K562 (cell line): ENCODE measurements around the gene SFN.

Source experiments
- BRD9 ChIP-seq: fragments of 450-650 bp; IDR thresholded peaks from 2 replicates; pipeline ENCODE4 v1.6.1; 2018; ENCODE audit warnings: low read depth; ENCODE audit not compliant: partially characterized antibody
- CTCF ChIP-seq, 3 experiments: IDR thresholded peaks in 2 of 3; conservative IDR thresholded peaks in 1 of 3; 2 replicates each; pipeline ENCODE4 v1.5.1; 2011 to 2012; ENCODE audit warnings: low read length in 3 of 3, mild to moderate bottlenecking in 3 of 3, control low read depth in 2 of 3, improper control_type of control experiment in 1 of 3, inconsistent platforms in 1 of 3, low read depth in 1 of 3, mixed read lengths in 1 of 3, moderate library complexity in 1 of 3; ENCODE audit not compliant: insufficient read depth in 2 of 3
- EGR1 ChIP-seq: fragments of 450-650 bp; conservative IDR thresholded peaks from 2 replicates; pipeline ENCODE4 v1.6.1; 2017; ENCODE audit warnings: mild to moderate bottlenecking
- HDGF ChIP-seq: fragments of 450-650 bp; IDR thresholded peaks from 2 replicates; pipeline ENCODE4 v1.6.1; 2016
- MECOM ChIP-seq: fragments of 250-450 bp; sonication (Bioruptor Pico); IDR thresholded peaks from 2 replicates; pipeline ENCODE4 v1.8.0; 2022; ENCODE audit warnings: inconsistent platforms
- MXI1 ChIP-seq: IDR thresholded peaks from 2 replicates; pipeline ENCODE4 v1.6.1; 2011; ENCODE audit warnings: low read depth, mild to moderate bottlenecking, improper control_type of control experiment, low read length
- MYNN ChIP-seq, 2 experiments: sonication (generic); formaldehyde crosslinking in 1 of 2; IDR thresholded peaks; 2 replicates each; pipeline versions ENCODE4 v1.5.0 to v1.6.1; 2016 to 2020; ENCODE audit warnings: antibody characterized with exemption in 1 of 2, missing genetic modification reagents in 1 of 2
- POLR2A ChIP-seq: fragments of 450-650 bp; conservative IDR thresholded peaks from 2 replicates; pipeline ENCODE4 v1.6.1; 2016
- RAD21 ChIP-seq, 2 experiments: fragments of 250-450 bp in 1 of 2; fragments of 450-650 bp in 1 of 2; sonication (Bioruptor Pico) in 1 of 2; formaldehyde crosslinking in 1 of 2; IDR thresholded peaks in 1 of 2; conservative IDR thresholded peaks in 1 of 2; 2 replicates each; pipeline versions ENCODE4 v1.4.0 to v1.8.0; 2020 to 2022; ENCODE audit warnings: mild to moderate bottlenecking in 2 of 2, moderate library complexity in 1 of 2
- RBFOX2 ChIP-seq: fragments of 200-400 bp; formaldehyde crosslinking; IDR thresholded peaks from 2 replicates; pipeline ENCODE4 v1.6.1; 2017; ENCODE audit warnings: low read depth, mild to moderate bottlenecking, low read length, moderate library complexity
- REST ChIP-seq, 2 experiments: fragments of 450-650 bp; formaldehyde crosslinking in 1 of 2; IDR thresholded peaks; 2 replicates each; pipeline versions ENCODE4 v1.4.0 to v1.6.1; 2014 to 2020; ENCODE audit warnings: mild to moderate bottlenecking in 2 of 2, borderline replicate concordance in 1 of 2, low read depth in 1 of 2
- USF1 ChIP-seq: sonication (generic); formaldehyde crosslinking; IDR thresholded peaks from 2 replicates; pipeline ENCODE4 v1.9.0; 2022; ENCODE audit warnings: mild to moderate bottlenecking, missing genetic modification reagents

- TF ChIP-seq POLR2A = no peak
- no peak for TF ChIP-seq RAD21 (CRISPR knock-in tag; conservative IDR thresholded peaks at IDR 0.05 in 1 of 2, IDR thresholded peaks at IDR 0.05 in 1 of 2)
- no peak for TF ChIP-seq HDGF
- no peak for TF ChIP-seq REST (IDR thresholded peaks at IDR 0.05; ENCODE audit: borderline replicate concordance)
- TF ChIP-seq REST (CRISPR knock-in tag; IDR thresholded peaks at IDR 0.05; ENCODE audit: low read depth) = no peak
- no peak for TF ChIP-seq MXI1
- no peak for TF ChIP-seq CTCF (IDR thresholded peaks at IDR 0.05 in 2 of 3, conservative IDR thresholded peaks at IDR 0.05 in 1 of 3; ENCODE audit: insufficient read depth in 2 of 3, low read depth in 1 of 3, low read length in 3 of 3)
- no peak for TF ChIP-seq MECOM (CRISPR knock-in tag)
- no peak for TF ChIP-seq MYNN (IDR thresholded peaks at IDR 0.05)
- TF ChIP-seq MYNN (CRISPR knock-in tag; IDR thresholded peaks at IDR 0.05) = no peak
- TF ChIP-seq RBFOX2 = no peak
- TF ChIP-seq BRD9 = no peak
- no peak for TF ChIP-seq USF1 (CRISPR knock-in tag)
- no peak for TF ChIP-seq EGR1
These were observed 16.8 kb downstream of the SFN start for GRCh38 chr1:26879793-26880192.
